ENCODE results near the gene RAD51B. TPM values are rescaled to one million over a fixed set of nuclear protein-coding genes. Genes with fewer than 3 reads are reported as not detected.

Gene RAD51B
- total and polyA plus RNA-seq, 2 experiments from 2014 or later, result 10.1 to 18.0 TPM

GRCh38 chr14:68666899-68667298 is 847.3 kb downstream of the RAD51B start:
- Histone ChIP-seq H3K27me3 (no peaks in the 10 kb centered on the region), H3K4me1 (ENCODE audit: insufficient read depth) (peaks cover 36% of the 10 kb centered on the region), H3K4me3 (no peak overlapping the region), H3K4me2 (no peak overlapping the region), H3K36me3 (replicated peaks; ENCODE audit: insufficient read depth, low read depth) (no peaks in the 10 kb centered on the region), H3K9me3 (ENCODE audit: low read depth) (no peaks in the 10 kb centered on the region), H3K27ac (peak overlapping the region; percentile 83), H3K9me2 (replicated peaks; ENCODE audit: insufficient read depth) (no peaks in the 10 kb centered on the region), H2AFZ (no peak overlapping the region), H4K20me1 (ENCODE audit: insufficient read depth, poor library complexity, severe bottlenecking) (no peaks in the 10 kb centered on the region), H3K79me2 (no peaks in the 10 kb centered on the region)
- TF ChIP-seq EZH2phosphoT487 (IDR thresholded peaks at IDR 0.05; ENCODE audit: low read depth, severe bottlenecking, unreplicated experiment) (no peak), EZH2 (IDR thresholded peaks at IDR 0.05; ENCODE audit: borderline replicate concordance) (no peak)
- TF ChIP-seq, protein P1, sequence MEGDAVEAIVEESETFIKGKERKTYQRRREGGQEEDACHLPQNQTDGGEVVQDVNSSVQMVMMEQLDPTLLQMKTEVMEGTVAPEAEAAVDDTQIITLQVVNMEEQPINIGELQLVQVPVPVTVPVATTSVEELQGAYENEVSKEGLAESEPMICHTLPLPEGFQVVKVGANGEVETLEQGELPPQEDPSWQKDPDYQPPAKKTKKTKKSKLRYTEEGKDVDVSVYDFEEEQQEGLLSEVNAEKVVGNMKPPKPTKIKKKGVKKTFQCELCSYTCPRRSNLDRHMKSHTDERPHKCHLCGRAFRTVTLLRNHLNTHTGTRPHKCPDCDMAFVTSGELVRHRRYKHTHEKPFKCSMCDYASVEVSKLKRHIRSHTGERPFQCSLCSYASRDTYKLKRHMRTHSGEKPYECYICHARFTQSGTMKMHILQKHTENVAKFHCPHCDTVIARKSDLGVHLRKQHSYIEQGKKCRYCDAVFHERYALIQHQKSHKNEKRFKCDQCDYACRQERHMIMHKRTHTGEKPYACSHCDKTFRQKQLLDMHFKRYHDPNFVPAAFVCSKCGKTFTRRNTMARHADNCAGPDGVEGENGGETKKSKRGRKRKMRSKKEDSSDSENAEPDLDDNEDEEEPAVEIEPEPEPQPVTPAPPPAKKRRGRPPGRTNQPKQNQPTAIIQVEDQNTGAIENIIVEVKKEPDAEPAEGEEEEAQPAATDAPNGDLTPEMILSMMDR (IDR thresholded peaks at IDR 0.05; ENCODE audit: poor library complexity), result no peak
- no peak for DNase-seq (ENCODE audit: low spot score)
- 97% methylated on average over 5 of the region's 5 CpGs for WGBS (ENCODE audit: low lambda C conversion rate, missing lambda C conversion rate)

- Histone ChIP-seq H3K27me3 (no peaks in the 10 kb centered on the region), H3K4me2 (no peak overlapping the region), H3K27ac (peak overlapping the region; percentile 83), H4K20me1 (ENCODE audit: insufficient read depth, poor library complexity, severe bottlenecking) (no peaks in the 10 kb centered on the region), H2AFZ (no peak overlapping the region), H3K79me2 (no peaks in the 10 kb centered on the region), H3K4me3 (no peak overlapping the region), H3K9me2 (replicated peaks; ENCODE audit: insufficient read depth) (no peaks in the 10 kb centered on the region), H3K4me1 (ENCODE audit: insufficient read depth) (peaks cover 41% of the 10 kb centered on the region), H3K9me3 (ENCODE audit: low read depth) (no peaks in the 10 kb centered on the region), H3K36me3 (replicated peaks; ENCODE audit: insufficient read depth, low read depth) (no peaks in the 10 kb centered on the region)
- no peak for TF ChIP-seq EZH2phosphoT487 (IDR thresholded peaks at IDR 0.05; ENCODE audit: low read depth, severe bottlenecking, unreplicated experiment)
- TF ChIP-seq EZH2 (IDR thresholded peaks at IDR 0.05; ENCODE audit: borderline replicate concordance), result no peak
- TF ChIP-seq, protein P1 (IDR thresholded peaks at IDR 0.05; ENCODE audit: poor library complexity), result no peak
- no peak for DNase-seq (ENCODE audit: low spot score)
Measured at GRCh38 chr14:68667313-68667791, 847.8 kb downstream of the RAD51B start.

GRCh38 chr14:68668028-68668427 is 848.4 kb downstream of the RAD51B start:
- Histone ChIP-seq H3K27ac (peak overlapping the region; percentile 83), H2AFZ (no peak overlapping the region), H3K9me3 (ENCODE audit: low read depth) (no peaks in the 10 kb centered on the region), H3K9me2 (replicated peaks; ENCODE audit: insufficient read depth) (no peaks in the 10 kb centered on the region), H3K4me1 (ENCODE audit: insufficient read depth) (peaks cover 48% of the 10 kb centered on the region), H3K36me3 (replicated peaks; ENCODE audit: insufficient read depth, low read depth) (no peaks in the 10 kb centered on the region), H3K27me3 (no peaks in the 10 kb centered on the region), H4K20me1 (ENCODE audit: insufficient read depth, poor library complexity, severe bottlenecking) (no peaks in the 10 kb centered on the region), H3K4me3 (no peak overlapping the region), H3K4me2 (no peak overlapping the region), H3K79me2 (no peaks in the 10 kb centered on the region)
- DNase-seq (ENCODE audit: low spot score), result no peak
- TF ChIP-seq EZH2phosphoT487 (IDR thresholded peaks at IDR 0.05; ENCODE audit: low read depth, severe bottlenecking, unreplicated experiment) (no peak), EZH2 (IDR thresholded peaks at IDR 0.05; ENCODE audit: borderline replicate concordance) (no peak)
- TF ChIP-seq, protein P1 (IDR thresholded peaks at IDR 0.05; ENCODE audit: poor library complexity), result no peak
- WGBS (ENCODE audit: low lambda C conversion rate, missing lambda C conversion rate), result 93% methylated on average over 4 of the region's 4 CpGs

DNA sequence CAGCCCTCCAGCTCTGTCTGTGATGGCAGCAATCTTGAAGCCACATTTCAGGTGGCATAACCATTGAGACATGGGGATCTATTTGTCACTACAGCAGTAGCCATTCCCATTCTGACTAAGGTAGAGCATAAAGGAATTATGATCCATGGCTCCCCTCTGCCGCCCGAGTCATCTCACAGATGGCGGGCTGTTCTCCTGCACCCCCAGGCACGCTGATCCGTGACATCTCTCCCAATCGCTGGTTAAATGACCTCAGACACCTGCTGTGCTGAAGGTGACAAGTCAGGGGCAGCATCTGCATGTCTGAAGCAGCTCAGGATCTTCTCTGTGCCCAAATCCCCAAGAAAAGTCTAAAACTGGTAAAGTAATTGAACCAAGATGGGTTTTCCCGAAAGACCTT is 849.0 kb downstream of the RAD51B start:
- no peaks in the 10 kb centered on the region for H3K9me2 ChIP-seq (replicated peaks; ENCODE audit: insufficient read depth)
- TF ChIP-seq EZH2phosphoT487 (IDR thresholded peaks at IDR 0.05; ENCODE audit: low read depth, severe bottlenecking, unreplicated experiment) (no peak), EZH2 (IDR thresholded peaks at IDR 0.05; ENCODE audit: borderline replicate concordance) (no peak)
- TF ChIP-seq, protein P1 (IDR thresholded peaks at IDR 0.05; ENCODE audit: poor library complexity), result no peak
- no peak overlapping the region for H3K4me3 ChIP-seq
- H3K27ac ChIP-seq, result peak overlapping the region; percentile 83
- no peaks in the 10 kb centered on the region for H3K9me3 ChIP-seq (ENCODE audit: low read depth)
- no peaks in the 10 kb centered on the region for H3K79me2 ChIP-seq
- H3K36me3 ChIP-seq (replicated peaks; ENCODE audit: insufficient read depth, low read depth), result no peaks in the 10 kb centered on the region
- no peaks in the 10 kb centered on the region for H4K20me1 ChIP-seq (ENCODE audit: insufficient read depth, poor library complexity, severe bottlenecking)
- no peaks in the 10 kb centered on the region for H3K27me3 ChIP-seq
- H3K4me2 ChIP-seq, result no peak overlapping the region
- no peak overlapping the region for H2AFZ ChIP-seq
- no peak for DNase-seq (ENCODE audit: low spot score)
- 71% methylated on average over 7 of the region's 7 CpGs for WGBS (ENCODE audit: low lambda C conversion rate, missing lambda C conversion rate)
- H3K4me1 ChIP-seq (ENCODE audit: insufficient read depth), result peaks cover 50% of the 10 kb centered on the region

All from hepatocyte (in vitro differentiated cells).